NCI-H748 (cell line): Measurements from ENCODE around the gene TRERF1.
A peak's percentile ranks its signal among the peaks of the same experiment; 100 is the strongest.

Experiments
- DNase-seq: peaks from one replicate; lab custom pipeline; 2025; ENCODE audit not compliant: unreplicated experiment; lab: John Stamatoyannopoulos, UW

The TRERF1 gene

DNA sequence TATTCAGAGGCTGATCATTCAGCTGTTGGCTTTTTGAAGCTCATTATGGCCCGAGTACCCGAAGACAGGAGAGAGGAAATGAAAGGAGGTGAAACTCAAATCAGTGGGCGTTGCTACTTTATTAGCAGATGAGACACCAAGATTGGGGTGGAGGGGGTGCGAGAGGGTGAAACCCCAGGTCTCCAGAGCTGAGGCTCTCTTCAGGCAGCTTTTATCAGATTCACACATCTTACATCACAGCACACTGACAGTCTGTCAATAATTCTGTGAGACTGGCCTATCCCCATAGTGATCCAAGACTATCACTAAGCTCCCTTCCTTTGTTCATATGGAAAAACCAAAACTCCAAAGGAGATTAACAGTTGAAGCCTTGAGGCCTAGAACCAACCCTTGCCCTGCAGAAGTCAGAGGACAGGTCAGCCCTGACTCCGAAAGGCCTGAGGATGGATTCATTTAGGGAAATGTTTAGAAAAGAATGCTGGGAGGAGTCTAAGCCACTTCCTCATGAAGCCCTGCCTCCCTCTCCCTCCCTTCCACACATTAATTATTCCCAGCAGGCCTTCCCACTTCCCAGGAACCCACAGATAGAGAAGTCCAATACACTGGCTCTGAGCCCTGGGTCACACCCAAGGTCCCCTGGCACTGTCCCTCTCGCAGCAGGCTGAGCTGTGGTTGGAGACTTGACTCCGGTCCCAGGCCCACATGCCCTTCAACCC, 23.2 kb downstream of the TRERF1 start:
- no peak for DNase-seq

DNA sequence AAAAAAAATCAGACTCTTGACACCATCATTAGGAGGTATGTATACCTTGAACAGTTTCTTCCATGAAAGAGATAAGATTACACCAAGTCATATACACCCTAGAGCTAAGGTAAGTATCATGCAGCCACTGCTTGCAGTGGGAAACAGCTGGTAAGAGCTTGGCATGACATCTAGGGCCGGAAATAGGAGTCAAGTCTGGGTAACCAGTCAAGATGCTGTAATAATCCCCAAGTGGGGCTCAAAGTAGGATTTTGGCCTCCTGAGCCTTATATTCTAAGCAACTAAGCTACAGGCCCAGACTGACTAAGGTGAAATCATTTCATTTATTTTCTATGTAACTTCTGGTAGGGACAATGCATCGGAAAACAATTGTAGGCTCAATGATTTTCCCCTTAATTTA, 23.9 kb downstream of the TRERF1 start:
- no peak for DNase-seq

DNA sequence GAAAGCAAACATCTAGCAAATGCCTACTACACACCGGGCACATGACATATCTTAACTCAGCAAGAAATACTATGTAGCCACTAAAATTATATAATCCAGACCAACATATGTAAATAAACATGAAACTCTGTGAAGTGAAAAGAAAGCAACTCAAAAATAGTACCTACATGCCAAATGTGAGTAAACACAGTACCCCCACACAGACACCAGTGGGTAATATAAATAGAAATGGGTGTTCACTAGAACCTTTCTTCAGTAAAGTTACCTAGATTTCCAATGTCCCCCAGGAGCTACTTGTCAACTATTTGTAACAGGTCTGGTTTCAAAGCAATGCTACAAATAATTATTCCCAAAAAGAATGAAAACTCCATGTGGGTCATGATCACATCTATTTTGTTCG, 25.5 kb downstream of the TRERF1 start:
- no peak for DNase-seq

DNA sequence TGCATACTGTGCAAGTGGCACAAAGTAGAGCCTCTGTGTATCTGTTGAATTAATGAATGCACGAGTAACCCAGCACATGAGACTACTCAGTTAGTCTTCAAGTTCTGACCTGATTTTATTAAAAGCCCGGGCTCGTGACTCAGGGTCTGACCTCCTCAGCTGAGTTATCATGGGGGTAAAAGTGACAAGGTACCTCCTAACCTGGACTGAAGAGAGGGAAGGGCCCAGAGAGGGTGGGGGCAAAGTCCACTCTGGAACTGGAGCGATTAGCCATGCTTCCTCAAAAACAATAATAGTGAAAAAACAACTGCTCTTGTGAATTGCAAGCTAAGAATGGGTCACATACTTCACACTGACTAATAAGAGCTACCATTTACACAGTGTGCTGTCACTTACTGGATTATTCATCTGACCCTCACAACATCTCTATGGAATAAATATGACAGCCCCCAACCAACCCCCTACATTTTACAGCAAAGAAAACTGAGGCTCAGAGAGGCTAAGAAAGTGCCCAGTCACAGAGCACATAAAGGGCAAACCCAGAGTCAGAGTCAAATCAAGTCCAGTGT, 26.7 kb downstream of the TRERF1 start:
- DNase-seq = no peak

DNA sequence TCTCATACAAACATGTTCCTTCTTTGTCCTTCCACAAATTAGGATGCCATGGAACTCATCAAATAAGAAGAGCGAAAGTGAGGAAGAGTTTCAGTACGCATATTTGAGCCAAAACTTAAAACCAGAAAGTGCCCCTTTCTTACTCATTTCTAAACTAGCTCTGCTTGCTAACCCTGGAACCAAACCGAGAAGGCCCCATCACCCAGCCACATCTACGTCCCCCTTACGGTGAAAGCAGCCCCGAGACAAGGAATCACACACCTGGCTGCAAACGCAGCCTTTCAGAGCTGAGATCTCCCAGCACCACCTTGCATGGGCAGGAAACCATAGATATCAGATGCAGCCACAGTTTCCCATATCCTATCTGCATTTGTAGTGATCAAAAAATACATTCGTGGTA, 28.5 kb downstream of the TRERF1 start:
- no peak for DNase-seq

DNA sequence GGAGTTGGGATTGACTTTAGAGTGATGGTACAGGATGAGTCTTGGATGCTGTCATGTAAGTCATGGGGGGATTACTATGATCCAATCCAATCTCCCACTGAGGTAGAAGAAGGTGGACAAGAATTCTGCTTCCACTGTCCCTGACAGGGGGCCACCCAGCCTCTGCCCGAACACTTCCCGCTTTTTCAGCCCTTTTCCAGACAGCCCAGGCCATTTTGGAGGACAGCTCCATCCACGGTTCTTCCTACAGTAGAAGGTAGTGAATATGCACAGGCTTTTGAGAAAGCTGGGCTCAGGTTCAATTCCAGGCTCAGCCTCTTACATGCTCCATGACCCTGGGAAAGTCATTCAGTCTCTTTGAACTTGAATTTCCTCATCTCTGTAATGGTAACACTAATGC, 31.0 kb downstream of the TRERF1 start:
- DNase-seq = no peak

DNA sequence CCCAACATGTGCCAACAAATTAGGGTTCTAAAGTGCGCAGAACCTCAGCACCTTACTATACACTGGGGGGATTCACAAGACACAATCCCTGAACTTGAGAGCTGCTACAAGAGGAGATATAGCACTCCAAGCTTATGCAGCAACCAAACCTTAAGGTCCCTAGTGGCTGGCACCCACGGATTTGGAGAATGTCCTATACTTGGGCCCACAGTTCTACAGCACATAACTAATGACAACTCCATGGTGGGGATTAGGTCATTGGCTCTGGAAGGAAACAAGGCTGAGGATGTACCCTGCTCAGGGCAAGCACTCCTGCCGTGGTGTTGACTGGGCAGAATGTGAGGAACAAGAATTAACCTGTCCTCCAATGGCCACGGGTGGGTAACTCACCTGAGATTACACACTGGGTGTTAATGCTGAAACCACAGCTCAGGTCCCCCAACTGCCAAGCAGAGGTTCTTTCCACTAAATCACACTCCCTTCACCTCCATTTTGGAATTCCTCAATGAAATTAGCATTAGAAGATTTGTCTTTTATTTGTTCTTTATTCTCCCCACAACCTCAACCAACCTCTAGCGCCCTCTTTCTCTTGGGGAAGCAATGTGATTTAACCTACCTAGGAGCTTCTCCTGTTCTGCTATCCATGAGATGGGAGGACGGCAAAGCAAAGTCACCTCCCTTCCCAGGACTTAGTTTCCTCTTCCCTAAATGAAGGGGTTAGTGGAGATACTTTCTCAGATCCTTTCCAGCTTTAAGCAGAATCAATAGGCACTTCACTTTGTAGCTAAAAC, 32.0 kb downstream of the TRERF1 start:
- DNase-seq = no peak

DNA sequence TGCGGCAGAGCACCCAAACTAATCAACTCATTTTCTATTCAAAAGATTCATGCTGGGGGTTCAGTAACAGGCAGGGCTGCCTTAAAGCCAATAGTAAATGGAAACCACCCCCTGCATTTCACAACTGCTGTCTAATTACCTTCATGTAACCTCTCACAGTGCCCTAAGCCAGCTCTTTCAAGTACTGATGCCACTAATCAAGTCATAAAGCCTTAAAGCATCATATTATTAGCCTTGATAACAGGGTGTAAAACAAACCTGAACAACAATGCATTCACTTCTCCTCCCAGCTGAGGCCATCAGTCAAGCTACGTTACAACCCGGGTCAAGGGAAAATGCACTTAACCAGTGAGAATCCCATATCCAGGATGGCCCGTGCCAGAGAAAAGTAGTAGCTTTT, 33.0 kb downstream of the TRERF1 start:
- peak; percentile 38 for DNase-seq

DNA sequence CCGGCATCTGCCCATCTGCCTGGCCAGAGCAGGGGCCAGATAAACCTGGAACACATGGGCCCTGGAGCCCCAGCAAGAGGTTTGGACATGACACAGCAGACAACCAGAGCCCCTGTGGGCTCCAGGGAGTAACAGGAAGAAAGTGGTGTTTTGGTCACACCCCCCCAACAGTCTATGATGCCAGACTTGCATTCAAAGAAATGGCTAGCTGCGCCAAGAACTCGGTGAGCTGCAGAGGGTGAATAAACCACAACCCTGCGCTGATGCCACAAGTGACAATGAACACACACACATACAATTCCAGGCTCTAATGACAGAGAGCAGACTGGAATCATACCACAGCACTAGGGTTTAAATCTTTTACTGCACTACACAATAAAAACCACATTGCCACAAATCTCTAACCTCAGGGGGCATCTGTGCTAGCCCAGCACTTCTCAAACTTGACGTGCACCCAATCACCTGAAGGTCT, 34.0 kb downstream of the TRERF1 start:
- DNase-seq = no peak

DNA sequence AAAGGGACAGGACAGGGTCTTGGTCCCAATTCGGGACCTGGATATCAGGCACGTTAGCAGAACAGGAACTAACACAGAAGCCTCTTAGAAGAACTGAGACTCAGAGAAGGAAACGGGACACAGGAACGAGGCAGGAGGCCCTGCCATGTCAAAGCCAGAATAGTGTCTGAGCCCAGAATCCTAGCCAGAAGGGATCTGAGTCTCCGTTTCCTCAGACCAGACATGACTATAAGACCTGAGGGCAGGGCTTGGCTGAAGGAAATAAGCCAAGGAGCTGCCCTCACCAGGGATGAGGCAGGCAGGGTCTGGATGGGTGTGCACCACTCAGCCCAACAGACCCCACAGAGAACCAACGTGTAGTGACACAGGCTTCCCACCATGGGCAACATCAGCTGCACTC, 40.3 kb downstream of the TRERF1 start:
- no peak for DNase-seq

DNA sequence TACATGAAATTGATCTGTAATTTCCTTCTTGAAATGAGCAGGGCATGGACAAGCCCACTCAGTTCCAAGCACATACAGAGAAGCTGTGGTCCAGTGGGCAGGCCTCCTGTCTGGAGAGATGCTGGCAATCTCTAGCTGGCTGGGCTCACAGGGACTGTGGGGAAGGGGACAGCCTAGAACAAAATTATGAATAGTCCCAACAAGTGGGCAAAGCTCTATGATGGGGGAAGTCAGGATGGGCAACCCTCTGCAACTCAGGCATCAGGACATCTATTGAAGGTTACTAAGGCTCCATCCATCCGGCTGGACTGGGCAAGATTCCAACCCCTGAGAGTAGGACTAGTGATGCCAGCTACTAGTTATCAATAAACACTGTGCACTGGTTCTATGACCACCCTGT, 40.9 kb downstream of the TRERF1 start:
- no peak for DNase-seq

DNA sequence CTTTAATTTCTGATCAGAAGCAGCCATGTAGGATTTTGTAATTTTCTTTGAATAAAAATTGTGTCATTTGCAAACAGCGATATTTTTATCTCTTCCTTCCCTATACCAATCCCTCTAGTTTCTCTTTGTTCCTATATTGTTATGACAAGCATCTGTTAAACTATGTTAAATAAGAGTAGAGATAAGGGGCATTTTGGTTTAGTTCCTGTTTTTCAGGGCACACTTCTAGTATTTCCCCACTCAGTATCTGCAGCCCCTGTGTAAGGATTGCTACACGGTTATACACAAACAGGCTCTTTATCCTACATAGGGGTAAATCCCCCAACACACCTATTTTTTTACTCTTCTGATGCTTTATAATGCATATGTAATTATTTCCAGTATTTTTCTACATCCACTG, 42.1 kb downstream of the TRERF1 start:
- no peak for DNase-seq

DNA sequence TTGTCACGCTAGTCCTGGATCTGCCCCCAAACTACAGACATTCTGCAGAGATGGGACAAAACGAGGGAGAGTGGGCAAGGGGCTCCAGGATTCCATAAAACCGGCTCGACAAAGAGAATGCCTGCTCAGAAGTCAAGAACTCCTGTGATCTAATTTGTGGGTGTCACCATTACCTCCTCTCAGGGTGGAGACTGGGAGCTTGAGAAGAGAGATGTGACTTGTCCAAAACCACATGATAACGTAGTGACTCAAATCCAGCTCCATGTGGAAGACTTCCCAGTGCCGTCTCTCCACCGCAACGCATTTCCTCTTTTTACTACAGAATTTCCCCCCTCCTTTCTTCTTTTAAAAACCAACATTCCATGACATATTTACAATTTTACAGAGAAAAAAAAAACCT, 44.3 kb downstream of the TRERF1 start:
- DNase-seq = no peak

DNA sequence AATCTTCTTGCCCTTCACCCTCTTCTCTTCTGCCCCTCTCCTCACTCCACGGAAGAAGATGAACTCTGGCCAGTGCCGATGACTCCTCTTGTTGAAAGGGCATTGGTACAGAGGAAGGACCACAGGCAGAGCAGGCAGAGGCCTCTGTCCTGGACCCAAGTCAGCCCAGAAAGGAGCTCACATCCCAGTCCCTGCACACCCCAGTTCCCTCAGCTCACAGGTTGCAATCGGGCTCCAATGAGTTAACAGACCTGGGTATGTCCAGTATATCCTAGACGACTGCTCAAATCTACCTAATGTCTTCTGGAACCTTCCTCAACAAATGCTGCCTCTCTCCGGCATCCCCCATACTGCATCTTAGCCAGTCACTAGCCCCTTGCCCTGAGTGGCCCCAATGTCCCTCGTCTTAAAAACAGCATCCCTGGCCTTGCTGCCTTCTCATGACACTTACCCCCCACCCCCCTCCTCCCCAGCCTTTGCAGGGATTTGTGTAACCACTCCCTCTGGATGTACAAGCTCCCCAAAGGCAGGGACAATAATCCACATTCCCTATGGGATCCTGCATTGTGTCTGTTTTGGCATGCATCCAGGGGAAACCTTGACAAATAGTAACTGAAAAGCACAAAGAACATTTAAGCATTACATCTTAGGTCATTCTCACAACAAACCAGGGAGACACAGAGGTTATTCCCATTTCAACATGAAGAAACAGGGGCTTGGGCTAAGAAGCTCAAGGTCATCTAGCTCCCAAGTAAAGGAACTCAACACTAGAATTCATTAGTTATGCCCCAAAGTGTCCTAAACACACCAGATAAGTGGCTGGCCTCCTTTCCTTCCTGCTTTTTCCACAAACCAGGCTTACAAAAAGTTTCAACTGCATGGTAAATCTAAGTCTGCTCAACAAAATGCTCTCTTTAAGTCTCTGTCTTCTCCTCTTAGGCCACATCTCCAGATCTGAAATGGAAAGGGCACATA, 45.1 kb downstream of the TRERF1 start:
- peak; percentile 61 for DNase-seq

DNA sequence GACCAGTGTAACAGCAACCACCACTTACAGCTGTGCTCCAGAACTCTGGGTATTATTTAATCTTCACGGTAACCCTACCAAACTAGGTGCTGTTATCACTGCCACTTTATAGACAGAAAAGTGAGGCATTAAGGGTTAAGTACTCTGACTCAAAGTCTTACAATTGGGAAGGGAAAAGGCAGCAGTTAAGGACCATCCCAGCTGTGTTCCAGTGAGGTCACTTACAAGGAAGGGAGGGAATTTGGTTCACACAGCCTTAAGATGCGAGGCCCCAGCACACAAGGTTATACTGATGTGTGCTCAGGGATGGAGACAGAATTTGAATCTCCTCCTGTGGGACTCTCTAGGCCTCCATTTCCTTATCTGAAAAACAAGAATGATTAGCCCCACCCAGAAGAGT, 46.7 kb downstream of the TRERF1 start:
- no peak for DNase-seq

DNA sequence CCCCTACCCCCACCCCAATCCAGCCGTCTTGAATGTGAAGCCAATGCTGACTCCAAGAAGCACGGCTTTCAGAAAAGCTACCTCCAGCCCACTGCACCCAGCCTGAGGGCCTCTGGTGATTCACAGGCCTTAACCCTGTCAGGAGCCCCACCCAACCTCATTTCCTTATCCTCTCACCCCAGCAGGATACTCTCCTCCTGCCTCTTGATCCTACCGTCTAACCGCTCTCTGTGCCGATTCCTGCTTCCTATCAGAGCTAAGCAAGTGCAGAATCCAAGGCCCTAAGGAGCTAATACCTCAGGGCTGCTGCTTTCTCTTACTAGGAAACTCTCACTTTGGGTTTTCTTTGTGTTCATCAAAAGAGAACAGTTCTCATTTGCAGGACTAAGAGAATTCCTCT, 47.2 kb downstream of the TRERF1 start:
- DNase-seq = no peak

DNA sequence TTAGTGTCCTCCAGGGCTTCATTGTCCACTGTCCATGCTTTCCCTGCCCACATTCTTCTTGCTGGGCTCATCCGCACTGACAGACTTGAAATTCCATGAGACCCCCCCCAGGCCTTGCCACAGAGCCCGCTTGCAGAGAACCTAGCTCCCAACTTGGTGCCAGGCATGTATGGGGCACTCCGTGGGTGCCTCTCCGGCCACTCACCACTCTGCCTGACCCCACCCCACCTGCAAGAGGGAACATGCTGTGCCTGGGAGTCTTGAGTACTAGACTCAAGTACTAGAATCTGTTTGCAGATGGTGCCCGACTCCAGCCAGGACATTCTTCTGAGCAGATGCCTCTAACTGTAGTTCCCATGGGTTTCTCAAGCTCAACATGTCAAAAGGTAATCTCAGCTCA, 47.9 kb downstream of the TRERF1 start:
- DNase-seq = no peak

DNA sequence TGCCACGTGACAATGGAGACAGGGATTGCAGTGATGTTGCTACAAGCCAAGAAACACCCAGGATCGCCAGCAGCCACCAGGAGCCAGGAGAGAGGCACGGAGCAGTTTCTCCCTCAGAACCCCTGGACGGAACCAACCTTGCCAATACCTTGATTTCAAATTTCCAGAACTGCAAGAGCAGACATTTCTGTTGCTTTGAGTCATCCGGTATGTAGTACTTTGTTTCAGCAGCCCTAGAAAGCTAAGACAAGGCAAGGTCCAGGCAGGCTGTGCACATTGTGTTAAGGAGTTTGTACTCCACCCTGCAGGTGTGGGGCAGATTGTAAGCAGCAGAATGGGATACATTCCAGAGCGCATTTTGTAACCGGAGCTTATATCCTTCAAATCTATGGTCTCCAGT, 48.3 kb downstream of the TRERF1 start:
- no peak for DNase-seq

DNA sequence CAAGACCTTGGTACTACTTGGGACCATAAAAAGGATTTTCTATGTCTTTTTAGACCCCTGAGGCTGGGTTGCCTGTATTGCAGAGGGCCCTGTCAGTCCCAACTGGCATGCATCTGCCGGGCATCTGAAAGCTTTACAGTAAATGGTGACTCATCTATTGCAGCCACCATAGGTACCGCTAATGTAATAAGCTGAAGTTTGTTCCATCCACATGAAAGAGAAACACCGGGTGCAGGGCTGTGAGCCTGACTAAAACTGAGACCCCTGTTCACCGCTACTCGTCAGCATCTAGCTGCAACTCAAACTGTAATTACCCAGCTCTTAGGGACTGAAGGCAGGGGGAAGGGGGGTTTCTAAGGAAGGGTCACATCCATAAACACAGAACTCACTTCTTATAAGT, 49.5 kb downstream of the TRERF1 start:
- no peak for DNase-seq

DNA sequence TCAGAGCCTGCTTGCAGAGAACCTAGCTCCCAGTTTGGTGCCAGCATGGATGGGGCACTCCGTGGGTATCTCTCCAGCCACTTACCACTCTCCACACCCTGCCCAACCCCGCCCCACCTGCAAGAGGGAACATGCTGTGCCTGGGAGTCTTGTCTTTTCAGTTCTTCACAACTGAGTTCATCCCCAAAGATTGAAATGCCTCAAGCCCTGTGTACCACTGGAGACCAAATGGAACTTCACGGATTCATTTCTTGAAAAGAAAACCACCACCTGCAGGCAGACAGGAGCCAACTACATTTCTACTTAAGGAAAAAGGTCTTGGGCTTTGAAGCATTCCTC, 50.1 kb downstream of the TRERF1 start:
- no peak for DNase-seq

DNA sequence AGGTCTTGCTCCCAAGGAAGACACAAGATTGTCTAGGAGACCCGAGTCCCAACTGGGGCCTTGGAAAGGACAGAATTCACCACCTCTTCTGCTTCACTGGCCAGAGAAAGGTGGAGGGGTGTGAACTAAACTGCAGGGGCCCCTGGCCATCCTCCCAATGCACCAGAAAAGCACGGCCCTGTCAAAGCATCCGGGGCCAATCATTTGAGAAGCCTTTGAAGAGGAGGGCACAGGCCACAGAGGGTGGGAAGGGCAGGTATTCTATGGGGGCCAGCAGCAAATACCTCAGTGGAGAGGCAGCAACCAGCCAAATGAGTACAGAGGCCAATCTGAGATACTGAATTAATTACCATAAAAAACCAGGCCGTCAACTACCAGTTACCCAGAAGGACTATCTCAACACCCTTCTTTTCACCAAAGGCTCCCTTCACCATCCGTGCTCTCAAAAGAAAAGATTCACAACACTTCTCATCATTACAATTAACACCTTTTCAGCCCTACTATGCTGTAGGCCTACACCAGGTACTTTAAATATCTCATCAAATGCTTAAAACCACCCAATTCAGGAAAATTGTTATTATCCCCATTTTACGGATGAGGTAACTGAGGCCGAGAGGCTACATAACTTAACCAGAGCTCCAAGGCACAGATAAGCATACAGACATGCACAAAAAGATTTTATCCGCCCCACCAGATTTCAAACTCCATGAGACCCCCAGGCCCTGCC, 50.7 kb downstream of the TRERF1 start:
- DNase-seq = no peak
